Right renal pelvis (tissue), 4 donors: Measurements from ENCODE around the gene CD274. TPM values are rescaled to one million over a fixed set of nuclear protein-coding genes. Genes with fewer than 3 reads are reported as not detected.
"Not testable (repeated sequence)": the region's sequence is repeated elsewhere in the genome, so short reads cannot be mapped to it uniquely, and the experiment has no call there.

Experiments used
- DNase-seq, 4 donors: peaks; one replicate each; pipeline ENCODE4 v3.0.0-alpha.2; 2013; ENCODE audit warnings: low read depth in 4 of 4, low spot score in 3 of 4, missing footprints in 1 of 4
- polyA plus RNA-seq, 4 donors: library from polyadenylated mRNA; unstranded; fragments of 120-200 nt; gene quantifications; one replicate each; pipeline ENCODE4 v1.2.1, GENCODE V29; 2013; ENCODE audit not compliant: insufficient read length in 4 of 4

The CD274 gene
- polyA plus RNA-seq, 4 donors, result 0.35 to 1.5 (median 0.91) TPM

- DNase-seq, result no peak
Measured at GRCh38 chr9:5460157-5460556, 9.8 kb downstream of the CD274 start.

GRCh38 chr9:5464831-5465330, 14.5 kb downstream of the CD274 start:
- not testable (repeated sequence) for DNase-seq

- no peak for DNase-seq
Measured at GRCh38 chr9:5466005-5466404, 15.7 kb downstream of the CD274 start.

GRCh38 chr9:5466766-5467165, 16.4 kb downstream of the CD274 start:
- no peak for DNase-seq

GRCh38 chr9:5468850-5469249, 18.5 kb downstream of the CD274 start:
- DNase-seq, result no peak

DNA sequence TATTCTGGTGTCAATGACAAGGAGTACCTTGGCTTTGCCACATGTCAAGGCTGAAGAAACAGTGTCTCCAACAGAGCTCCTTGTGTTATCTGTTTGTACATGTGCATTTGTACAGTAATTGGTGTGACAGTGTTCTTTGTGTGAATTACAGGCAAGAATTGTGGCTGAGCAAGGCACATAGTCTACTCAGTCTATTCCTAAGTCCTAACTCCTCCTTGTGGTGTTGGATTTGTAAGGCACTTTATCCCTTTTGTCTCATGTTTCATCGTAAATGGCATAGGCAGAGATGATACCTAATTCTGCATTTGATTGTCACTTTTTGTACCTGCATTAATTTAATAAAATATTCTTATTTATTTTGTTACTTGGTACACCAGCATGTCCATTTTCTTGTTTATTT, 19.8 kb downstream of the CD274 start:
- DNase-seq, result no peak

GRCh38 chr9:5470816-5471215, 20.5 kb downstream of the CD274 start:
- no peak for DNase-seq

DNA sequence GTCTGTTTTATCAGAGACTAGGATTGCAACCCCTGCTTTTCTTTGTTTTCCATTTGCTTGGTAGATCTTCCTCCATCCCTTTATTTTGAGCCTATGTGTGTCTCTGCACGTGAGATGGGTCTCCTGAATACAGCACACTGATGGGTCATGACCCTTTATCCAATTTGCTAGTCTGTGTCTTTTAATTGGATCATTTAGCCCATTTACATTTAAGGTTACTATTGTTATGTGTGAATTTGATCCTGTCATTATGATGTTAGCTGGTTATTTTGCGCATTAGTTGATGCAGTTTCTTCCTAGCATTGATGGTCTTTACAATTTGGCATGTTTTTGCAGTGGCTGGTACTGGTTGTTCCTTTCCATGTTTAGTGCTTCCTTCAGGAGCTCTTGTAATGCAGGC, 25.3 kb downstream of the CD274 start:
- DNase-seq, result not testable (repeated sequence)

GRCh38 chr9:5478206-5478605, 27.9 kb downstream of the CD274 start:
- no peak for DNase-seq

- no peak for DNase-seq
Measured at GRCh38 chr9:5479994-5480694, 29.8 kb downstream of the CD274 start.

DNA sequence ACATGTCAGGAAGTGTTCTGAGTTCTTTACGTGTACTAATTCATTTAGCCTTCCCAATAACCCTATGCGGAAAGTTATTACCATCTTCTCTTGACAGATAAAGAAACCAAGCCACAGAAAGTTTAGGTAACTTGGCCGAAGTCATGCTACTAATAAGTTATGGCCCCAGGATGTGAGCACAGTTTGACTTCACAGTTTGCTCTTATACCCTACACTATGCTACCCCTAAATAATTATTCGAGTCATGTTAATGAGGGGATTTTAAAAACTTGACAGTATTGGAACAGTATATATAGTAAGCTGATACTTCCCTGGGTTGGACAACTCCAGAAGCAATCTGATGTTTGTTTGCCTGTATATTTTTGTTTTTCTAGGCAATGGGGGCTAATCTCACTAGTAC, 30.6 kb downstream of the CD274 start:
- no peak for DNase-seq

- DNase-seq, result no peak
Measured at GRCh38 chr9:5481322-5482040, 31.1 kb downstream of the CD274 start.

- no peak for DNase-seq
Measured at GRCh38 chr9:5482194-5482593, 31.9 kb downstream of the CD274 start.

DNA sequence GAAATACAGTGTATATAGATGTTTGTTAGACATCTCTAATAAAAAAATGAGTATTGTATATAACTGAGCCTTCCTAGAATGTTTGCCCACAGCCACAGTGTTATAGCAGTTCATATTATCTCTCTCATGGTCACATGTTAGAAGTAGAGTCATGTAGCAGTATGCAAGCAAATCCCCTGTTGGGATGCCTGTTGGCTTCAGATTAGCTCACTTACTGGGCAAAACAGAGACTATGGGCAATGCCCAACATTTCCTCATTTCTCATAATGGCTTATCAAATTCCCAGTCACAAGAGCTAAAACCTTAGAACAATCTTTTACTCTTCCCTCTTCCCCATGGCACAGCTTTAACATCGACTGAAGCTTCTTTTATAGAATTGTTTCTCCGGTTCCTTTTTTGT, 33.0 kb downstream of the CD274 start:
- no peak for DNase-seq

DNA sequence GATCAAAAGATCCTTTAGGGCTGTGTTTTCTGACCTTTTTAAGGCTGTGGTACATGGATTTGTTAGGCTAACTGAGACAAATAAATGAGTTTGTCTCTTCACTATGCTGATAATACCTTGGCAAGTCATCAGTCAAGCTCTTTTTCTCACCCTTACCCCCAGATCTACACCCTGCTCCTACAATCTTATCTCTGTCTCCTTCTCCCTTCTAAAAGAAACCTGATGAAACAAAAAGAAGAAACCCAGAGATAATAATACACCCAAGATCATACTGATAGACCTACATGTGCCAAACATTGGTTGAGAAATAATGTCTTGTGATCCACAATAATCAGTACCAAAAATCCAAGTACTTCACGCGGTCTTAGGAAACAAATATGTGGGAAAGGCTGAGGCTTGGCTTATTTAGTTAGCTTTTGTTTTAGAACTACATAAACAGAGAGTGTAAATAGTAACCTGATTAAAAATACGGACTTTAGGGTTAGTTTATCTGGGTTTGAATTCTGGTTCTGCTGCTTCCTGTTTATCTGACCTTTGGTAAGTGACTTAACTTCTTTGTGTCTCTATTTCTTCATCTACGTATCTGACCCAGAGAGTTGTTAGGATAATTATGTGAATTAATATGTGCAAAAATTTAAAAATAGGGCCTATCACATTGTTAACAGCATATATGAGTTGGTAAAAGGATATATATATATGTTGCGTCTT, 35.2 kb downstream of the CD274 start:
- DNase-seq, result no peak

- DNase-seq, result no peak
Measured at GRCh38 chr9:5486988-5487387, 36.6 kb downstream of the CD274 start.

DNA sequence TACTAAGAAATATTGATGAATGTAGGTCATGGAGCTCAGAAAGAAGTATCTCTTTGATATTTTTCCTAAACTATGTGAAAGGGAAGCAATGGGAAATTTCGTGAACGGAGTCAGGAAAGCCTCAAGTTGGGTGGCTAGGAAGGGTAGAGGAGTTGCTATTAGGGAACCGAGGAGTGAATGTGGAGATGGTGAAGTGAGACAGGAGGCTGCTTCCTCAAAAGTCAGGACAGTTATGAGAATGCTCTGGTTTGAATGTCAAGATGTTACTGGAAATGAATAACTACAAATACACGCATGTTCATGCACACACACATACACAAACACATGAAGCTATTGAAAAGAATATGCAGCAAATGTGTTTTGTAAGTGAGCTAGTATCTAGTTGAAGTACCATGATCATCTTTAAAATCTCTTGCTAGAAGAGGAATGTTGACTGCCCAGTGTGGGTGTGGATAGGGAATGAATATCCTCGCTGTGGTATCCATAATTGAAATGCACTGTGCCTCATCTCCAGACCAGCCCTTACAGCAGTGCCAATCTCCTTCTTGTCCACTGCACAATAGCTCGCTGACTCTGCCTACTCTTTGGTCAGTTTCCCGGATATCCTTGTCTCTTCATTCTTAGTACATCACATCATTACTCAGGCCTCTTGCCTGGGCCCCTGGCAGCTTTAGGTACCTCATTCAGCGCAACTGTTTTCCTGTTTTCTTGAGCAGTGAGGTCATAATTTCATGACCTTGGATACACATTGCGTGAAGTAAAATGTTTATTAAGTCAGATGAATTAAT, 38.1 kb downstream of the CD274 start:
- no peak for DNase-seq

GRCh38 chr9:5489630-5490490, 39.5 kb downstream of the CD274 start:
- DNase-seq, result no peak

DNA sequence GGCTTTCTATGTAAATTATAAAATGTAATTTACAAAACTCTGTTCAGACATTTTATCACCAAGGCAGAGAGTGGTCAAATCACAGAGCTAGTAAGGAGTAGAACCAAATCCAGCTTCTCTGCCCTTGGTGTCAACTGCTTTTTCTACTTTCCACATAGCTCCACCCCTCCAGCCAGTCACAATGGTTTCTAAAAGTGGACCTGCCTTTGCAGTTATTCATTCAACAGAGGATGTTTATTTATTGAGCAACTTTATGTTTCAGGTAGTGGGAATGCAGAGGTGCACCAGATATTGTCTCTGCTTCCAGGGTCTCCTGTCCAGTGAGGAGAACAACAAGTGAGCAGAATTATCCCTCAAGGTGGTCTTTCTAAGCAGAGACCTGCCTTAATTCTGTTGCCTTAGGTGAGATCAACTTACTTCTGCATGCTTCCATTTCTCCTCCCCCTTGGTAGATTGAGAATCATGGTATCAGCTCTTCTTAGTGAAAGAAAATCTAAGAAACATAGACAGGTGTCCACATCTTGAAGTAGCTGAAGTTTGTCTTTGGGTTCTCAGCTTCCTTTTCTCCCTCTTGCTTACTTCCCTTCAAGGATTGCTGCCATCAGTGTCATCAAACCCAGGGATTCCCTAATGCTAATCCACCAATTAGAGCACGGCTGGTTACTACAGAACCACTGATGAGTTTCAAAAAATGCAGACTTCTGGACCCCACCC, 42.8 kb downstream of the CD274 start:
- no peak for DNase-seq
